ENCODE results near the gene SPAG9.

- no peak for TF ChIP-seq REST (IDR thresholded peaks at IDR 0.05; ENCODE audit: borderline replicate concordance)
- no peak for TF ChIP-seq CTCF (IDR thresholded peaks at IDR 0.05; ENCODE audit: poor library complexity, severe bottlenecking)
- TF ChIP-seq EP300 (conservative IDR thresholded peaks at IDR 0.05; ENCODE audit: poor library complexity, severe bottlenecking) = no peak
- TF ChIP-seq TAF1 (IDR thresholded peaks at IDR 0.05; ENCODE audit: low read depth) = no peak
- TF ChIP-seq RAD21 (conservative IDR thresholded peaks at IDR 0.05) = no peak
- no peak for TF ChIP-seq EZH2 (IDR thresholded peaks at IDR 0.05; ENCODE audit: borderline replicate concordance, insufficient read depth, low read length, poor library complexity, severe bottlenecking)
- no peak for TF ChIP-seq POLR2AphosphoS5 (IDR thresholded peaks at IDR 0.05)
Observed at GRCh38 chr17:51005768-51006167, 114.9 kb downstream of the SPAG9 start.

All from neural cell (in vitro differentiated cells).